Measurements from ENCODE around the gene SKIC2. TPM values are rescaled to one million over a fixed set of nuclear protein-coding genes. Genes with fewer than 3 reads are reported as not detected.

Gene SKIC2
- total and polyA plus RNA-seq, 11 donors, result 24.5 to 51.8 (median 35.1) TPM

DNA sequence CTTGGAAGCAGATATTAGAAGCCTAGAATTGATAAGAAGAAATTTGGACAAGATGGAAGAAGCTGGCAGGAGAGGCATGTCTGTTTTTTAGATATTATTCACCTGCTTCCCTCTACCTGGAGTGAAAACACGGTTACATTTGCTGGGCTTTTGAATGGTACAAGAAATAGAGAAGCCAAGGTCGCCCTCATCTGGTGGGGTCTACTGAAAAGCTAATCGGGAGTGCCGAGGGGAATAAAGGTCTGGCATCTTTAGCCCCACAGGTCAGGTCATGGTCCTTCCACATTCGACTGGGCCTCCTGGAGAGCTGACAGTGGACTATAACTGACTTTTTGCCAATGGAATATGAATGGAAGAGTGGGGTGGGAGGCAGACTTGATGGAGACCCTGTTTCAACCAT is 36.0 kb upstream of the SKIC2 start:
- TF ChIP-seq, protein P1, sequence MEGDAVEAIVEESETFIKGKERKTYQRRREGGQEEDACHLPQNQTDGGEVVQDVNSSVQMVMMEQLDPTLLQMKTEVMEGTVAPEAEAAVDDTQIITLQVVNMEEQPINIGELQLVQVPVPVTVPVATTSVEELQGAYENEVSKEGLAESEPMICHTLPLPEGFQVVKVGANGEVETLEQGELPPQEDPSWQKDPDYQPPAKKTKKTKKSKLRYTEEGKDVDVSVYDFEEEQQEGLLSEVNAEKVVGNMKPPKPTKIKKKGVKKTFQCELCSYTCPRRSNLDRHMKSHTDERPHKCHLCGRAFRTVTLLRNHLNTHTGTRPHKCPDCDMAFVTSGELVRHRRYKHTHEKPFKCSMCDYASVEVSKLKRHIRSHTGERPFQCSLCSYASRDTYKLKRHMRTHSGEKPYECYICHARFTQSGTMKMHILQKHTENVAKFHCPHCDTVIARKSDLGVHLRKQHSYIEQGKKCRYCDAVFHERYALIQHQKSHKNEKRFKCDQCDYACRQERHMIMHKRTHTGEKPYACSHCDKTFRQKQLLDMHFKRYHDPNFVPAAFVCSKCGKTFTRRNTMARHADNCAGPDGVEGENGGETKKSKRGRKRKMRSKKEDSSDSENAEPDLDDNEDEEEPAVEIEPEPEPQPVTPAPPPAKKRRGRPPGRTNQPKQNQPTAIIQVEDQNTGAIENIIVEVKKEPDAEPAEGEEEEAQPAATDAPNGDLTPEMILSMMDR (IDR thresholded peaks at IDR 0.05), result peak in 2 of 12 donors; percentile 9 to 13
- no peak for TF ChIP-seq POLR2A (IDR thresholded peaks at IDR 0.05)
- no peaks in the 10 kb centered on the region for H3K36me3 ChIP-seq
- no peak for DNase-seq
- peaks cover 0 to 7% (median 0%) of the 10 kb centered on the region in 12 donors for H3K4me1 ChIP-seq
- H3K27me3 ChIP-seq, result no peaks in the 10 kb centered on the region
- no peak overlapping the region for H3K27ac ChIP-seq
- no peaks in the 10 kb centered on the region for H3K9me3 ChIP-seq
- ATAC-seq, result no peak
- WGBS, 4 donors, result 11 to 15% (median 12%) methylated on average over 5 of the region's 5 CpGs
- H3K4me3 ChIP-seq, result no peak overlapping the region
- intact Hi-C loops (cut with DNase I), result no loop called here

DNA sequence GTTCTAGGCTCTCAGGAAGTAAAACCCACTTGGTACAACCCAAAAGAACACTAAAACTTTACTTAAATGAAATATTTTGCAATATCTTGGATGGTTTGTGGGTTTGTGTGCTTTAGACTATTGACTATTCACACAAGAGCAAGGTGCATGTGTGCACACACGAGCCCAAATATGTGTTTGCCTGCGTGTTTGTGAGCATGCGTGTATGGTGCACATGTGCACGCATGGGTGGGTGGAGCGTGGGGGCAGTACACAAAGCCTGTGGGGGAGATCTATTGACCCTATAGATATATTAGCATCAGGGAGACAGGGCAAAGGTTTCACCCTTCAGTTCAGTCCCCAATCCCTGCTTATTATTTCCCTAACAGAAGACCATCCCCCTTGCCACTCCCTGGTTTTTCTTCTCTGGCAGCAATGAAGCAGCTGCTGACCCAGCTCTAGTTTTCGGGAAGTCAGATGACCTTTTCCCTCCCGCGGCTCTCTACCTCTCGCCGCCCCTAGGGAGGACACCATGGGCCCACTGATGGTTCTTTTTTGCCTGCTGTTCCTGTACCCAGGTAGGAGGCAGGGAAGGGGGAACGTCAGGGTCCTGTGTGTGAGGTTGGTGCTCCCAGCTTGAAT is 31.6 kb upstream of the SKIC2 start, which contains the start of gene C2:
Gene C2, plus strand, starts transcription at position 476 of the 621 bp plus-strand sequence. Its CDS starts 36 bp downstream, at position 512.
- H3K4me1 ChIP-seq, result peaks cover 0 to 17% (median 0%) of the 10 kb centered on the region in 12 donors
- DNase-seq (no peak), ATAC-seq (peak in 3 of 4 donors; percentile 24 to 31 (median 24))
- no peaks in the 10 kb centered on the region for H3K36me3 ChIP-seq
- TF ChIP-seq, protein P1 (IDR thresholded peaks at IDR 0.05), result no peak
- no peak for TF ChIP-seq POLR2A (IDR thresholded peaks at IDR 0.05)
- no peaks in the 10 kb centered on the region for H3K27me3 ChIP-seq
- intact Hi-C loops (cut with DNase I), result no loop called here
- peak within 1 kb of the TSS in 1 of 12 donors; percentile 75 for H3K27ac ChIP-seq
- peak within 1 kb of the TSS in 9 of 12 donors; percentile 15 to 56 (median 39) for H3K4me3 ChIP-seq
- H3K9me3 ChIP-seq, result no peaks in the 10 kb centered on the region
- 58 to 62% (median 61%) methylated on average over 11 of the region's 11 CpGs for WGBS, 4 donors

DNA sequence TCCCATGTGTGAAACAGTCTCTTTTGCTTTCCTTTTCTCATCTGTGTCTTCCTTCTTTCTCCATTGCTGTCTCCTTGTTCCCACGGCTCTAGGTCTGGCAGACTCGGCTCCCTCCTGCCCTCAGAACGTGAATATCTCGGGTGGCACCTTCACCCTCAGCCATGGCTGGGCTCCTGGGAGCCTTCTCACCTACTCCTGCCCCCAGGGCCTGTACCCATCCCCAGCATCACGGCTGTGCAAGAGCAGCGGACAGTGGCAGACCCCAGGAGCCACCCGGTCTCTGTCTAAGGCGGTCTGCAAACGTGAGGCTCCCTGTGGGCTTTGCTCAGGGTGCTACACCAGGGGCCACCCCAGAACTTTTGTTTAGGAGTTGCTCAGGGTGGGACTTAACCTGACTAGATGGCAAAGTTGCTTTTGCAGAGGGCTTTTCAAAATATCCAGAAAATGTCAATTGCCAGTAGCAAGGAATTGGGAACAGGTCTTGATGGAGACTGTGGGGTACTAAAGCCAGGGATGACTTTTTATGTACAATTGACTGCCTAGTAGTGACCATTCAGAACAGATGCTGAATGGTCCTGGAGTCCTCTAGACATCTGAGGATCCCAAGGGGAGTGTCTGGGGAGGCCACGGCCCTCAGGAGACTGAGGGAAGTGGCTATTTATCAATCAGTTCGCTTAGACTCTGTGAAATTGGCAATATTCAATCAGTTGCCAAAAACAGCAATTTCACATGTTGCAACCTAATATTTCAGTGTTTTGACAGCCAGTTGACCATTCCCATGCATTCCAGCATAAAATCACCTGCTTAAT is 30.9 kb upstream of the SKIC2 start:
- Histone ChIP-seq H3K9me3 (no peaks in the 10 kb centered on the region), H3K36me3 (no peaks in the 10 kb centered on the region), H3K27ac (peak overlapping the region in 1 of 12 donors; percentile 75), H3K27me3 (no peaks in the 10 kb centered on the region), H3K4me1 (peaks cover 0 to 17% (median 0%) of the 10 kb centered on the region in 12 donors), H3K4me3 (peak overlapping the region in 9 of 12 donors; percentile 15 to 56 (median 39))
- no peak for TF ChIP-seq POLR2A (IDR thresholded peaks at IDR 0.05)
- TF ChIP-seq, protein P1 (IDR thresholded peaks at IDR 0.05), result no peak
- DNase-seq (no peak), ATAC-seq (no peak)
- intact Hi-C loops (cut with DNase I), result no loop called here
- 64 to 80% (median 75%) methylated on average over 11 of the region's 11 CpGs for WGBS, 4 donors

DNA sequence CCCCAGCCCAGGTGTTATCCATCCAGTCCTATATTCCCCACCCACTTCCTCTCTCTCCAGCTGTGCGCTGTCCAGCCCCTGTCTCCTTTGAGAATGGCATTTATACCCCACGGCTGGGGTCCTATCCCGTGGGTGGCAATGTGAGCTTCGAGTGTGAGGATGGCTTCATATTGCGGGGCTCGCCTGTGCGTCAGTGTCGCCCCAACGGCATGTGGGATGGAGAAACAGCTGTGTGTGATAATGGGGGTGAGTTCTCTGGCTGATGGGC is 30.4 kb upstream of the SKIC2 start:
- intact Hi-C loops (cut with DNase I), result no loop called here
- no peaks in the 10 kb centered on the region for H3K9me3 ChIP-seq
- H3K36me3 ChIP-seq, result no peaks in the 10 kb centered on the region
- no peak for DNase-seq
- no peak for ATAC-seq
- WGBS, 4 donors, result 76 to 82% (median 78%) methylated on average over 9 of the region's 9 CpGs
- H3K27ac ChIP-seq, result no peak overlapping the region
- H3K4me1 ChIP-seq, result peaks cover 0 to 17% (median 0%) of the 10 kb centered on the region in 12 donors
- H3K27me3 ChIP-seq, result no peaks in the 10 kb centered on the region
- peak overlapping the region in 2 of 12 donors; percentile 55 to 56 for H3K4me3 ChIP-seq
- TF ChIP-seq, protein P1 (IDR thresholded peaks at IDR 0.05), result no peak
- no peak for TF ChIP-seq POLR2A (IDR thresholded peaks at IDR 0.05)
